ENCODE results near the gene GLRB. TPM values are rescaled to one million over a fixed set of nuclear protein-coding genes. Genes with fewer than 3 reads are reported as not detected.

Gene GLRB
- total and polyA plus RNA-seq, 9 of the 15 experiments (the other 6 are each of a cell fraction or from before 2014, with no cell fraction given): not detected

DNA sequence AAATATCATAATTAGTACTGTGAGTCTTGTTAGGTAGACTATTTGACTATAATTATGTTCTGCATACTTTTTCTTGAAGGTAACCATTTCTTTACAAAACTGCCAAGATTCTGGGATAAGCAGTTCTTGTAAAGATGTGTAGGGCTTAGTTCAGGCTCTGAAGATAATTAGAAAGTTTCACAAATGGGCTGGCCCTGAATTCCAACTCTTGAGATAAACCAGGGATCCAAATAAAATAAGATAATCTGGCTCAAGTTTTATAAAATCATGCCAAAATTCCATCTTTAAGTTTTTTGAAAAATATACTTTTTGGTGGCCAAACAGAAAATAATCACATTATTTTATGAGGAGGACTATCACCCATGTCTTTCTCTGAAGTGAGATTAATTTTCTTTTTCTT, 35.5 kb upstream of the GLRB start:
- Histone ChIP-seq H3K4me3 (no peak overlapping the region), H3K79me2 (ENCODE audit: control insufficient read depth, insufficient read depth, low read length) (no peaks in the 10 kb centered on the region), H4K20me1 (replicated peaks; ENCODE audit: control insufficient read depth, insufficient read depth, low read length) (no peaks in the 10 kb centered on the region), H3K4me2 (ENCODE audit: insufficient read depth, low read length) (no peak overlapping the region), H3K27ac (ENCODE audit: extremely low read depth, low read depth, low read length) (no peak overlapping the region), H3K4me1 (replicated peaks in 1 of 2; ENCODE audit: control insufficient read depth in 2 of 2, insufficient read depth in 2 of 2, low read length in 2 of 2) (no peaks in the 10 kb centered on the region), H3K36me3 (ENCODE audit: control insufficient read depth, insufficient read depth, low read length) (no peaks in the 10 kb centered on the region), H3K9ac (ENCODE audit: insufficient read depth in 1 of 2, low read depth in 2 of 2, low read length in 2 of 2) (no peak overlapping the region), H3K27me3 (ENCODE audit: control insufficient read depth in 2 of 2, insufficient read depth in 2 of 2, low read length in 2 of 2) (no peaks in the 10 kb centered on the region), H3K9me1 (ENCODE audit: control insufficient read depth, insufficient read depth, low read length) (no peaks in the 10 kb centered on the region), H2AFZ (ENCODE audit: low read depth, low read length) (no peak overlapping the region), H3K9me3 (replicated peaks; ENCODE audit: control insufficient read depth, insufficient read depth, low read depth, low read length) (no peaks in the 10 kb centered on the region)
- no peak for TF ChIP-seq ZNF398 (CRISPR knock-in tag; IDR thresholded peaks at IDR 0.05)
- TF ChIP-seq, protein P1, sequence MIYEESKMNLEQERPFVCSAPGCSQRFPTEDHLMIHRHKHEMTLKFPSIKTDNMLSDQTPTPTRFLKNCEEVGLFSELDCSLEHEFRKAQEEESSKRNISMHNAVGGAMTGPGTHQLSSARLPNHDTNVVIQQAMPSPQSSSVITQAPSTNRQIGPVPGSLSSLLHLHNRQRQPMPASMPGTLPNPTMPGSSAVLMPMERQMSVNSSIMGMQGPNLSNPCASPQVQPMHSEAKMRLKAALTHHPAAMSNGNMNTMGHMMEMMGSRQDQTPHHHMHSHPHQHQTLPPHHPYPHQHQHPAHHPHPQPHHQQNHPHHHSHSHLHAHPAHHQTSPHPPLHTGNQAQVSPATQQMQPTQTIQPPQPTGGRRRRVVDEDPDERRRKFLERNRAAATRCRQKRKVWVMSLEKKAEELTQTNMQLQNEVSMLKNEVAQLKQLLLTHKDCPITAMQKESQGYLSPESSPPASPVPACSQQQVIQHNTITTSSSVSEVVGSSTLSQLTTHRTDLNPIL (CRISPR knock-in tag; IDR thresholded peaks at IDR 0.05): no peak
- TF ChIP-seq STAG1 (CRISPR knock-in tag; IDR thresholded peaks at IDR 0.05; ENCODE audit: borderline replicate concordance): no peak
- TF ChIP-seq MTA3 (IDR thresholded peaks at IDR 0.05; ENCODE audit: borderline replicate concordance): no peak
- TF ChIP-seq, protein P2, sequence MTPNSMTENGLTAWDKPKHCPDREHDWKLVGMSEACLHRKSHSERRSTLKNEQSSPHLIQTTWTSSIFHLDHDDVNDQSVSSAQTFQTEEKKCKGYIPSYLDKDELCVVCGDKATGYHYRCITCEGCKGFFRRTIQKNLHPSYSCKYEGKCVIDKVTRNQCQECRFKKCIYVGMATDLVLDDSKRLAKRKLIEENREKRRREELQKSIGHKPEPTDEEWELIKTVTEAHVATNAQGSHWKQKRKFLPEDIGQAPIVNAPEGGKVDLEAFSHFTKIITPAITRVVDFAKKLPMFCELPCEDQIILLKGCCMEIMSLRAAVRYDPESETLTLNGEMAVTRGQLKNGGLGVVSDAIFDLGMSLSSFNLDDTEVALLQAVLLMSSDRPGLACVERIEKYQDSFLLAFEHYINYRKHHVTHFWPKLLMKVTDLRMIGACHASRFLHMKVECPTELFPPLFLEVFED (CRISPR knock-in tag; conservative IDR thresholded peaks at IDR 0.05): no peak
- TF ChIP-seq SLC30A9 (CRISPR knock-in tag; IDR thresholded peaks at IDR 0.05): no peak
- no peak for TF ChIP-seq EP300 (IDR thresholded peaks at IDR 0.05; ENCODE audit: low read length)
- TF ChIP-seq ZNF583 (CRISPR knock-in tag; IDR thresholded peaks at IDR 0.05): no peak
- TF ChIP-seq PHB (CRISPR knock-in tag; IDR thresholded peaks at IDR 0.05): no peak
- no peak for TF ChIP-seq SMAD4 (CRISPR knock-in tag; conservative IDR thresholded peaks at IDR 0.05)
- DNase-seq (ENCODE audit: extremely low read depth in 1 of 4, low spot score in 3 of 4) (no peak), ATAC-seq (no peak), FAIRE-seq (no peak)
- ChIA-PET CTCF (ENCODE audit: low intra/inter-chr PET ratio) (no interaction called here), POLR2A (no interaction called here)
- BruUV-seq (replicated peaks): no TSS peak
- in situ Hi-C loops (cut with MboI) (no loop called here), intact Hi-C loops (cut with micrococcal nuclease) (no loop called here)

All from K562 (cell line).